ENCODE results near the gene TCF25.
"Not testable (repeated sequence)": the region's sequence is repeated elsewhere in the genome, so short reads cannot be mapped to it uniquely, and the experiment has no call there.

TCF25 gene

GRCh38 chr16:89921131-89921701 lies 47.8 kb downstream of the TCF25 start:
- DNase-seq = no peak

- DNase-seq = peak; percentile 45 to 48
Measured at GRCh38 chr16:89921702-89922476, 48.5 kb downstream of the TCF25 start.

GRCh38 chr16:89922477-89922883 lies 49.1 kb downstream of the TCF25 start:
- DNase-seq = no peak

DNA sequence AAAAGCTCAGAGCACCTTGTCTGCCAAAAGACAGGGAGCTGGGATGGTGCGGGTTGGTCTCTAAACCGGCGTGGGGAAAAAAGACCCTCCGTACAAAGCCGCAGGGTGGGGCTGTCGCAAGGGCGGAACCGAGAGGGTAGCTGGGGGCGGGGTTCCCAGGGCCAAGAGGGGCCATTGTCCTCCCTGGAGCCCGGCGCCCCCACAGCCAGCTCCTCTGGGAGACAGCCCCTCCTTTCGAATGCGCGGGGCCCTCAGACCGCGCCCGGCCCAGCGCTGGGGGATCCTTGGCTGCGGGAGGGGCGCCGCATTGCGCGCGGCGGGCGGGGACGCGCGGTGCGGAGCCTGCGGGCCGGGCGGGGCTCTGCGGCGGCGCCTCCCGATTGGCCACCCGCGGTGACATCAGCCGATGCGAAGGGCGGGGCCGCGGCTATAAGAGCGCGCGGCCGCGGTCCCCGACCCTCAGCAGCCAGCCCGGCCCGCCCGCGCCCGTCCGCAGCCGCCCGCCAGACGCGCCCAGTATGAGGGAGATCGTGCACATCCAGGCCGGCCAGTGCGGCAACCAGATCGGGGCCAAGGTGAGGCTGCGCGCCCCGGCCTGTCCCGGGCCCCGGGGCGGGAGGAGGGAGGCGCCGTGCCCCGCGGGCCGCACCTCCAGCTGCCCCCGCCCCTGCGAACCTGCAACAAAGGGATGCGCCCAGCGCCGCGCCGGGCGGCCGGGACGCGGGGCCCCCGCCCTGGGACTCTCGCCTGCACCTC lies 49.7 kb downstream of the TCF25 start, which contains the start of gene TUBB3:
TUBB3 (plus strand) TSS at position 459 of the 756 bp plus-strand sequence; CDS start at position 519, 60 bp downstream.
- peak in 1 of 2 donors; percentile 44 for DNase-seq

DNA sequence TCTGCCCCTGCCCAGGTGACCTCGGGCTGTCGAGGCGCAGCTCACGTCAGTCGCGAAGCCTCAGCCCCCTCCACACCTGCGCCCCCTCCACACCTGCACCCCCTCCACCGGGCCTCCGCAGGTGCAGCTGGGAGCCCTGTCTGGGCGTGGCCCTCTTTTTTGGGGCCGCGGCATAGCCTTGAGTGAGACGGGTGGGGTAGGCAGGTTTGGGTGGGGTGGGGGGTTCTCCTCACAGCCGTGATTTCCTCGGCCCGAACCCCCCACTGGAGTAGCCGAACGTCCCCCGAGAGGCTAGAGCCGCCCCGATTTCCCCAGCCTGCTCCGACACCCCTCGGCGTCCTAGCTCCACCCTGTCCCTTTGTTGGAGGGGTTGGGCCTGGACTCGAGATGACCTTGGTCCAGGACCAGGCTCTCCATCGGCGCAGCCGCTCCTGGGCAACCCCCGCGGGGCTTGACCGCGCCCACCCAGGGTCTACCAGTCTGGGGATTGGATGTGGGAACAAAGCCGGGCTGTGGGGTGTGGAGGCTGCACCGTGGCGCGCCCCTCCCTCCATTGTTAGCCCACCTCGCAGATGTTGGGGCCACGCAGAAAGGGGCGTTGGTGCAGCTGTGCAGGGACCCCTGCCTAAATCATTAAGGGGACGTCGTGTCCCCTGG lies 50.4 kb downstream of the TCF25 start:
- DNase-seq = no peak

DNA sequence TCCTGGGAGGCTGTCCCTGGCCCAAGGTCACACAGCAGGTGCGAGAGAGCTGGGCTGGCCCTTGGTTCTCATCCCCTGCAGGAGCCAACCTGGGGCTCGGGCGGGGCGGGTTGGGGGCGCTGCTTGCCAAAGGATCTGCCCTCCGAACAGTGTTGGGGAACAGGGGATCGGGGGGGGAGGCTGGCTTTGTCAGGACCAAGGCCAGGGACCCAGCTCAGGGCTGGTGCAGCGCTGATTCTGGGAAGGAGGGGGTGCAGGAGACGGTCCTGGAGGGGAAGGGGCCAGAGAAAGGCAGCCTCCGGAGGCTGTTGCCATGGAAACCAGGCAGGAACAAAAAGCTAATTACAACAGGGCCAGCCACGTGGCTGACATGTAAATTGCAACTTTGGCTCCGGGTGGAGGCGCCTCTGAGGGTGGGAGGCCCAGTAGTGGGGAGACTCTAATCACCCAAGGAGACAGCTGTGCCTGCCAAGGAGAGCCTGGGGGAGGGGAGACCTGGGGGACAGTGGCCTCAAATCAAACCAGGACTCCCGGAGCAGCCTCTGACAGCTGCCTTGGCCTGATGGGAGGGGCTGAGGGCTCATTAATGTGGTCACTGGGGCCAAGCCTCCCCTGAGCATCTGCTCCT lies 51.0 kb downstream of the TCF25 start:
- no peak for DNase-seq

GRCh38 chr16:89924925-89925307 lies 51.5 kb downstream of the TCF25 start:
- no peak for DNase-seq

GRCh38 chr16:89925596-89926079 lies 52.2 kb downstream of the TCF25 start:
- peak in 1 of 2 donors; percentile 57 for DNase-seq

DNA sequence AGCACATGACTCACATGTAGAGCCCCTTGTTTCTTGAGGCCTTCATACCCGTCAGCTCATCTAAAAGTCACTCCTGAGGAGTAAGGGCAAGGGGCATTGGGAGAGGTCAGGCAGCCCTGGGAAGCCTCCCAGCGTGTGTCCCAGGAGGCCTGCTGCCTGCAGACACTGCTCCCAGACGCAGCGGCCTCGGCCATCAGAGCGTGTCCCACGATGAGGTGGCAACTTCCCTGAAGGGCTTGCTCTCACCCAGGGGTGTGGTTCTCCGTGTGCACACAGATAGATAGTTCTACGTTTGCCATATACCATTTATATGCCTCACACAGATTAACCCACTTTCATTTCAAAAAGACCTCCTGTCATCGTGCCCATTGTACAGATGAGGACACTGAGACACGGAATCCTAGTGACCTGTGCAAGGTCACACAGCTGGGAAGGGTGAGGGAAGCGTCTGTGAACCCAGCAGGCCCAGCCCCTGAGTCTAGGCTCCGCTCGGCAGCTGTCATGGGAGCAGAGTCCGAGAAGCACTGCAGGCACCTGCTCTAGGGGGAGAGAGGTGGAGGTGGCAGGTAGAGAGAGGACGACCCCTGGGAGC lies 58.0 kb downstream of the TCF25 start:
- no peak for DNase-seq

GRCh38 chr16:89931964-89932363 lies 58.6 kb downstream of the TCF25 start:
- DNase-seq = no peak

- DNase-seq = not testable (repeated sequence)
Measured at GRCh38 chr16:89934019-89934418, 60.6 kb downstream of the TCF25 start.

- DNase-seq = no peak
Measured at GRCh38 chr16:89934611-89935553, 61.5 kb downstream of the TCF25 start.

DNA sequence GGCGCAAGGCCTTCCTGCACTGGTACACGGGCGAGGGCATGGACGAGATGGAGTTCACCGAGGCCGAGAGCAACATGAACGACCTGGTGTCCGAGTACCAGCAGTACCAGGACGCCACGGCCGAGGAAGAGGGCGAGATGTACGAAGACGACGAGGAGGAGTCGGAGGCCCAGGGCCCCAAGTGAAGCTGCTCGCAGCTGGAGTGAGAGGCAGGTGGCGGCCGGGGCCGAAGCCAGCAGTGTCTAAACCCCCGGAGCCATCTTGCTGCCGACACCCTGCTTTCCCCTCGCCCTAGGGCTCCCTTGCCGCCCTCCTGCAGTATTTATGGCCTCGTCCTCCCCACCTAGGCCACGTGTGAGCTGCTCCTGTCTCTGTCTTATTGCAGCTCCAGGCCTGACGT lies 62.2 kb downstream of the TCF25 start:
- not testable (repeated sequence) for DNase-seq

DNA sequence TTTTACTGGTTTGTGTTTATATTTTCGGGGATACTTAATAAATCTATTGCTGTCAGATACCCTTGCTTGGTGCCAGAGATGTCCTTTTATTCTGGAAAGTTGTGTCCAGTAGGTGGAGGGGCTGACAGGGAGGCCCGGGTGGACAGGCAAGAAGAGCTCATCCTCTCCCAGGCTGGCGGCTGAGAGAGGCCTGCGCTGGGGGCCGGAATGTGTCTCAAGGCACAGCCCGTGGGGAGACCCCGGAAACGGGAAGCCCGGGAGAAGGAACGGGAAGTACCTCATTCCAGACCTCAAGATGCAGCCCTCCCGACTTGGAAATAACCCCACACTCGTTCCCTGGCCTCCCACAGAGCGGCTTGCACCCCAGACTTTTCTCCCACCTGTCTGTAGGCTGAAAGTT lies 62.6 kb downstream of the TCF25 start:
- no peak for DNase-seq

DNA sequence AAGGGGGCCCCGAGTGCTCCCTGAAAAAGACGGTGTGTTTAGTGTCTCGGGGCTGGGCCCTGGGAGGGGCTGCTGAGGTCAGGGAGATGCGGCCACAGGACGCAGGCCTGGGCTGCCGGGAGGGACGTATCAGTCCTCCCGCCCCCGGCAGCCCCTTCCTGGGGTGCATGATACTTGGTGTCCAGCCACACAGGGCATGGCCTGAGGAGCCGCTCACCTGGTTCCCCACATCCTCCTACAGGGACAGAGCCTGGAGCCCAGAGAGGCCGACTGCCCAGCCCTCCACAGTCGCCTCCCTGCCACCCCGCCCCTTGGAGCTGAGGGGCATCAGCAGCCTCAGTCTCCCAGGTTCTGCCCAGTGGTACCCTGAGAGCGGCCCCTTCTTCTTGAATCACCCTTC lies 63.1 kb downstream of the TCF25 start:
- no peak for DNase-seq

DNA sequence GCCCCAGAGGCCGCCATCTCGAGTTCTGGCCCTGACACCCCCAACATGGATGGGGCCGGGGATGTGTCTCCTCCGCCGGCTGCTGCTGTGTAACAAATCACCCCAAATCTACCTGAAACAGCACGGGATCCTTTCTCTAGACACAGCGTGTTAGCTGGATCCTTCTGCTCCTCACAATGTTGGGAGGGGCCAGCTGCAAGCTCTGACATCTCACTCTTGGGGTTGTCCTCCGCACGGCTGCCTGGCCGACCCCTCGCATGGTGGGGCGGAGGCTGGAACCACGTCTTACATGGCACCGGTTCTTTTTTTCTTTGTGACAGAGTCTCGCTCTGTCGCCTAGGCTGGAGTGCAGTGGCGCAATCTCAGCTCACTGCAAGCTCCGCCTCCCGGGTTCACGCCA lies 63.6 kb downstream of the TCF25 start:
- DNase-seq = no peak

DNA sequence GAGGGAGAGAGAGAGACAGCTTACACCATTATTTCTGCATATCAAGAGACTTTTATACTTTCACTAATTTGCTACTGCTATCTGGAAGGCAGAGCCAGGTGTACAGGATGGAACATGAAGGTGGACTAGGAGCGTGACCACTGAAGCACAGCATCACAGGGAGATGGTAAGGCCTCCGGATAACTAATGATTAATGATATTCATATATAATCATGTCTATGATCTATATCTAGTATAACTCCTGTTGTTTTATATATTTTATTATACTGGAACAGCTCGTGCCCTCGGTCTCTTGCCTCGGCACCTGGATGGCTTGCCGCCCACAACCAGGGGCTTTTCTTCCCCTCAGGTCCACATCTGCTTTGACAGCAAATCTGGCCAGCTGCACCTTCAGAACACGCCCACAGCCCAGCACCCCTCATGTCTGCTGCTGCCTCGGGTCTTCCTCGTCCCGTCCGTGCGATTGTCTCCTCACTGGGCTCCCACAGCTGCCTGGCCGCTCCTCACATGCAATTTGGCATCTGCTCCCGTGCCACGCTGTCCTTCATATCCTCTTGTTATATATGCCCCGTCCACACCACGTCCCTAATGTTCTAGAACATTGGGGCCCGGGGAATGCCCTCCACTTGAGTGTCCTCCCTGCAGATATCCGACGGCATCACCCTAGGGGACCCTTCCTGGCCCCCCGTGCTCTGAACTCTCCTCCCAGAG lies 64.9 kb downstream of the TCF25 start:
- no peak for DNase-seq

GRCh38 chr16:89944773-89945172 lies 71.4 kb downstream of the TCF25 start:
- no peak for DNase-seq

- no peak for DNase-seq
Measured at GRCh38 chr16:89945654-89946053, 72.3 kb downstream of the TCF25 start.

DNA sequence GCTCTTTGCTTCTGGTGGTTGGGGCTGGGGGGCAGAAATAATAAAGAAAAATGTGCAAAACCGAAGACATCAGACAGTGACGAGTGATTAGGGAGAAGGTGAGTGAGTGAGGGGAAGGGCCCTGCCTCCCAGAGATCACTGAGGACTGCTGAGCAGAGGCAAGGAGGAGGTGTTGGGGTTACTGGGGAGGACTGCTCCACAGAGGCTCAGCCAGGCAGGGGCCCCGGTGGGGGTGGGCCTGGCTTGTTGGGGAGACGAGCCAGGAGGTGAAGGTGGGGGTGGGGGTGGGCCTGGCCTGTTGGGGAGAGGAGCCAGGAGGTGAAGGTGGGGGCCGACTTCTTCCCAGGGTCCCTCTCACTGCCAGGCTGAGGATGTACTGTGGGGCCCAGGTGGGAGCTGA lies 73.1 kb downstream of the TCF25 start:
- DNase-seq = no peak

Data from bone marrow (tissue), 2 donors.